Brain microvascular endothelial cell (primary cell): ENCODE data around the gene TNFRSF11A.

Experiments
- DNase-seq: peaks from one replicate; pipeline ENCODE4 v3.0.0-alpha.2; 2020
- H3K27ac ChIP-seq: fragments of 250-450 bp; sonication (Bioruptor Pico); 2 replicates; pipeline ENCODE4 v1.5.1; 2020; ENCODE audit warnings: mild to moderate bottlenecking, moderate library complexity
- H3K27me3 ChIP-seq: fragments of 250-450 bp; sonication (Bioruptor Pico); replicated peaks from 2 replicates; pipeline ENCODE4 v1.5.1; 2020; ENCODE audit warnings: mild to moderate bottlenecking
- H3K36me3 ChIP-seq: fragments of 250-450 bp; sonication (Bioruptor Pico); replicated peaks from 2 replicates; pipeline ENCODE4 v1.5.1; 2020; ENCODE audit warnings: mild to moderate bottlenecking
- H3K4me3 ChIP-seq: 2 replicates; pipeline ENCODE4 v1.5.1; 2011; ENCODE audit warnings: low read depth, mild to moderate bottlenecking, control low read depth, low read length, moderate library complexity
- in situ Hi-C: cut with HindIII; loops from 2 replicates; pipeline ENCODE4 v1.10.0; 2017; ENCODE audit warnings: low sequenced_read_pairs, low pct_ligation_motif_present
- TF ChIP-seq, protein P1 (sequence below): IDR thresholded peaks from 2 replicates; pipeline ENCODE4 v1.5.1; 2011; ENCODE audit warnings: low read depth, mild to moderate bottlenecking, moderate library complexity, low read length, control low read depth, inconsistent platforms; ENCODE audit errors: missing control alignments

The TNFRSF11A gene

DNA sequence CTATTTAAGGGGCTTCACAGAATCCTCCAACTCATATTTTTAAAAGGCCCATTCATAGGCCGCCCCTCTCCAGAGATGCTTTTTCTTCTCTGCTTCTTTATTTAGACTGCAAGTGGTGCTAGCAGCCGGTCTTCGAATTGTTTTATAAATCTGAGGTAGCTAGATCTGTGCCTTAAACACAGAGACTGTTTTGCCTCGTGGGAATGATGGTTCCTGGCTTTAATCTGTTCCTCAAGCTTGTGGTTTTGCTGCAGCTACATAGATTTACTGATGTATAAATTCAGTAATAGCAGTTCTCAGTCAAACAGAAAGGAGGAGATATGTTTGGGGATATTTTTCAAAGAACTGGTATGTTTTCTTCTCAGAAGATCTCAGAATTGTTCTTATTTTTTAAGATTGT, 45.3 kb downstream of the TNFRSF11A start:
- in situ Hi-C loops, result no loop called here
- Histone ChIP-seq H3K36me3 (no peaks in the 10 kb centered on the region), H3K27me3 (no peaks in the 10 kb centered on the region), H3K4me3 (no peak overlapping the region), H3K27ac (no peak overlapping the region)
- TF ChIP-seq, protein P1, sequence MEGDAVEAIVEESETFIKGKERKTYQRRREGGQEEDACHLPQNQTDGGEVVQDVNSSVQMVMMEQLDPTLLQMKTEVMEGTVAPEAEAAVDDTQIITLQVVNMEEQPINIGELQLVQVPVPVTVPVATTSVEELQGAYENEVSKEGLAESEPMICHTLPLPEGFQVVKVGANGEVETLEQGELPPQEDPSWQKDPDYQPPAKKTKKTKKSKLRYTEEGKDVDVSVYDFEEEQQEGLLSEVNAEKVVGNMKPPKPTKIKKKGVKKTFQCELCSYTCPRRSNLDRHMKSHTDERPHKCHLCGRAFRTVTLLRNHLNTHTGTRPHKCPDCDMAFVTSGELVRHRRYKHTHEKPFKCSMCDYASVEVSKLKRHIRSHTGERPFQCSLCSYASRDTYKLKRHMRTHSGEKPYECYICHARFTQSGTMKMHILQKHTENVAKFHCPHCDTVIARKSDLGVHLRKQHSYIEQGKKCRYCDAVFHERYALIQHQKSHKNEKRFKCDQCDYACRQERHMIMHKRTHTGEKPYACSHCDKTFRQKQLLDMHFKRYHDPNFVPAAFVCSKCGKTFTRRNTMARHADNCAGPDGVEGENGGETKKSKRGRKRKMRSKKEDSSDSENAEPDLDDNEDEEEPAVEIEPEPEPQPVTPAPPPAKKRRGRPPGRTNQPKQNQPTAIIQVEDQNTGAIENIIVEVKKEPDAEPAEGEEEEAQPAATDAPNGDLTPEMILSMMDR, result no peak
- no peak for DNase-seq

DNA sequence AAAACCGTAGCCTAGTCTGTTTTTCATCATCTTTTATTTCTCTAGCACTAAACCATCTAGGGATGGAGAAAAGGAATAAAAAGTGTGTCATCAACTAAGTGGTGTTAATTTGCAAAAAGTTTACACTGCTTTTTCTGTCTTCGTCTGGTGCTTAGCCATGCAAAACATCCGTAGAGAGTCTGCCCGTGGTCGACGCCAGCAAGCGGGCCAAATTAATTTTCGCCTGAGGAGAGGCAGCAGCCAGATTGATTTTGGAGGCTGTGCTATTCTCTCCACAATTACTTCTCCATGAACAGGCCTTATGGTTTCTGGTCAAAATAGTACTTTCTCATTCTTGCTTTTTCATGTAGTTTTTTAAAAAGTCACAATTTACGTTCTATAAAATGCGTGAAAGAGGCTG, 46.3 kb downstream of the TNFRSF11A start:
- DNase-seq, result no peak
- Histone ChIP-seq H3K4me3 (no peak overlapping the region), H3K27ac (no peak overlapping the region), H3K27me3 (no peaks in the 10 kb centered on the region), H3K36me3 (no peaks in the 10 kb centered on the region)
- in situ Hi-C loops, result no loop called here
- TF ChIP-seq, protein P1, result no peak

DNA sequence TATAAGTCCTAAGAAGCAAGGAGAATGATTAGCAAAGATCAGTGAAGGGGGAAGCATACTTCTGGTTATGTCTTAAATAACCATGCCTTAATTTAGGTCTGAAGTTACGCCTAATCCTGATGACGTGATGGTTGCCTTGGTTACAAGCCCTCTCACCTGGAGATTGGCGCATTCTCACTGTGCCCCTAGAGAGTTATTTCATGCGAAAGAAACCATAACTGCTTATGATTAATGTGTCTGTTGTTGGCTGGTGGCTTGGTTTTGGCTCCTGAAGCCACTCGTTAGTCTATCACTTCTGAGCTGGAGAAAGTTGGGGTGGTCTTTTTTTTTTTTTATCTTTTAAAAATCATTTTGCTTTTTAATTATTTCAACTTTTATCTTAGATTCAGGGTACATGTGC, 47.0 kb downstream of the TNFRSF11A start:
- in situ Hi-C loops, result no loop called here
- DNase-seq, result no peak
- TF ChIP-seq, protein P1, result no peak
- Histone ChIP-seq H3K36me3 (no peaks in the 10 kb centered on the region), H3K27ac (no peak overlapping the region), H3K27me3 (no peaks in the 10 kb centered on the region), H3K4me3 (no peak overlapping the region)

DNA sequence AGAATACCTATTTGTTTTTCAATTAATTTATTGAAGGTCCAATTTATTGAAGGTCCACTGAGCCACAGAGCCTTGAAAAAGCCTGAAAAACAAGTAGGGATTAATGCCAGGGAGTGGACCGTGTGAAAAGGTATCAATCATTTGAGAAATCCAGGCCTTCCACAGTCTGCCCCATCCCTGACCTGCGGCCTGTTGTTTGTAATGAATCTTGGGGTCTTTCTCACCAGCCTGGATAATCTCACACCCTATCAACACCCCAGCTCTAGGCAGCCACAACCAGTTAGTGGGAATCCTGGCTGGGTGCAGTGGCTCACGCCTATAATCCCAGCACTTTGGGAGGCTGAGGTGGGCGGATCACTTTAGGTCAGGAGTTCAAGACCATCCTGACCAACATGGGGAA, 47.8 kb downstream of the TNFRSF11A start:
- Histone ChIP-seq H3K4me3 (no peak overlapping the region), H3K36me3 (no peaks in the 10 kb centered on the region), H3K27ac (no peak overlapping the region), H3K27me3 (no peaks in the 10 kb centered on the region)
- in situ Hi-C loops, result no loop called here
- no peak for DNase-seq
- TF ChIP-seq, protein P1, result no peak

DNA sequence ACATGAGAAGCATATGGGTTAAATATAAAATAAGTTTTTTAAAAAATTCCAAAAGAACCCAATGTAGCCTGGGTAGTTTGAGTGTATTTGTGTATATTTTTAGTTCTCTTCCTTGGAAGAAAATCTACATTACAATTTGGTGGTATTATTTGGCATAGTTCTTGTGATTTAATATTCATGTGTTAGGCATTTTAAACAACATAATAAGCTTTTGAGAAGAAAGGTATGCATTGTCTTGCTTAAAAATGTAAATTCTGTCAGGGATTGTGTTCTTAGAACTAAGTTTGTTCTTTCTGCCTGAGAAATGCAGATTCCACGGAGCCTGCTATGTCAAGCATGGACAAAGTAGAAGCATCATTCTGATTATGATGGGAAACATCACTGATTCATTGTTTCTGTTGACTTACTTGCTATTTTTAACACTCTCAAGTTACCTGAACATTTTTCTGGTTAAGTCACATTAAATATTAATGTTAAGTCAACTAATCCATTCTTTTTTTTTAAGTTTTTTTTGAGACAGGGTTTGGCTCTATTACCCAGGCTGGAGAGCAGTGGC, 49.4 kb downstream of the TNFRSF11A start:
- TF ChIP-seq, protein P1, result no peak
- no peak overlapping the region for H3K4me3 ChIP-seq
- DNase-seq, result no peak
- in situ Hi-C loops, result no loop called here
- H3K27me3 ChIP-seq, result no peaks in the 10 kb centered on the region
- H3K36me3 ChIP-seq, result no peaks in the 10 kb centered on the region
- no peak overlapping the region for H3K27ac ChIP-seq

DNA sequence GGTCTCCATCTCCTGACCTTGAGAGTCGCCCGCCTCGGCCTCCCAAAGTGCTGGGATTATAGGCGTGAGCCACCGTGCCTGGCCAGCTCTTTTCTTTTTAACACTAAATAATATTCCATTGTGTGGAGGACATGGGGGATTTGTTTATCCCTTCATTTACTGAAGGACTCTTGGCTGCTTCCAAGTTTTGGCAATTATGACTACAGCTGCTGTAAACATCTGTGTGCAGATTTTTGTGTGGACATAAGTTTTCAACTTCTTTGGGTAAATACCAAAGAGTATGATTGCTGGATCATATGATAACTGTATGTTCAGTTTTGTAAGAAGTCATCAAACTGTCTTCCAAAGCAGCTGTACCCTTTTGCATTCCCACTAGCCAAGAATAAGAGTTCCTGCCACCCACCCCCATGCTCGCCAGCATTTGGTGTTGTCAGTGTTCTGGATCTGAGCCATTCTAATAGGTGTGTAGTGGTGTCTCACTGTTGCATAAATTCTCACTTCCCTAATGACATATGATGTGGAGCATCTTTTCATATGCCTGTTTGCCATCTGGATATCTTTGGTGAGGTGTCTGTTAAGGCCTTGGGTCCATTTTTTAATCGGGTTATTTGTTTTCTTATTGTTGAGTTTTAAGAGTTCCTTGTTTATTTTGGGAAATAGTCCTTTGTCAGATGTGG, 52.2 kb downstream of the TNFRSF11A start:
- TF ChIP-seq, protein P1, result no peak
- no peaks in the 10 kb centered on the region for H3K27me3 ChIP-seq
- no peak overlapping the region for H3K4me3 ChIP-seq
- no peak for DNase-seq
- H3K36me3 ChIP-seq, result no peaks in the 10 kb centered on the region
- H3K27ac ChIP-seq, result no peak overlapping the region
- in situ Hi-C loops, result no loop called here
